Activated CD8-positive, alpha-beta memory T cell treated with anti-CD3 and anti-CD28 coated beads, Interleukin-2, amount 50 U/mL, for 1 hour (primary cell): ENCODE data around the gene SIGLEC11.
"Not testable (repeated sequence)": the region's sequence is repeated elsewhere in the genome, so short reads cannot be mapped to it uniquely, and the experiment has no call there.

Experiments
- DNase-seq: peaks from one replicate; pipeline ENCODE4 v3.0.0-alpha.2; 2020; ENCODE audit errors: extremely low read depth

Gene SIGLEC11

DNA sequence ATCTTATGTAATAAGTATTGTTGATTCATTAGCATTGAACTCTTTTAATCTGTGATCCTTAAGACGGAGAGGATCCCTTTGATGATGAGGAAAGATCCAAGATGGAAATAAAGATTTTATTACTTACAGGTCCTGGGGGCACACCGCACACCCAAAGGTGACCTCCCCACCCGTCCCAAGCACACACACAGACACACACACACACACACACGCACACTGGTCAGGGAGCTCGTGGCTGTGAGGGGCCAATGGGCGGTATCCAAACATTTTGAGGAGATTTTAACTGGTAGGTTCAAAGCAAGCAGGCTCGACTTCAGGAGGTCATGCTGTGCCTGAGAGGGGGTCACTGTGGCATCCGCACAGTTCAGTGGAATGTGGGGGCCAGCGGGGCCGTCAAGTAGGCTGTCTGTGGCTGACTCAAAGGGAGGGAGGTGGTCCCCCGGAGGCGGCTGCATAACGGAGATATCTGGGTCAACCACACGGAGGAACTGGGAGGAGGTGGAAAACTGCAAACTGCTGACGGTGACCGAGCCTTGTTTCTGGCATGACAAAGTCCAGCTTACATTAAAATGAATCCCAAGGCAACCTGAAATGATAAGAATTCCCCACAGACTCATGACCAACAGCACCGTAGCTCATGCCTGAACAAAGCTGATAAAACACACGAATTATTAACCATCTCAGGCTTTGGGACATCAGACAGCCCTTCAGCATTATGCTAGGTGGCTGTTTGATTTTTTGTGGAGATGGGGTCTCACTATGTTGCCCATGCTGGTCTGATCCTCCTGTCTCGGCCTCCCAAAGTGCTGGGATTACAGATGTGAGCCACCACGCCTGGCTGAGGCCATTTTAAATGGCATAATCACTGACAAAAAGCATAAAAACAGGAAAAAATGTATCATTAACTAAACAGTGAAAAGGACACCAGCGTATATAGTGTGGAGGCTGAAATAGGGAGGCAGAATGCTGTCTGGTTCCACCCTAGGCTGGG lies 20.9 kb upstream of the SIGLEC11 start:
- no peak for DNase-seq

DNA sequence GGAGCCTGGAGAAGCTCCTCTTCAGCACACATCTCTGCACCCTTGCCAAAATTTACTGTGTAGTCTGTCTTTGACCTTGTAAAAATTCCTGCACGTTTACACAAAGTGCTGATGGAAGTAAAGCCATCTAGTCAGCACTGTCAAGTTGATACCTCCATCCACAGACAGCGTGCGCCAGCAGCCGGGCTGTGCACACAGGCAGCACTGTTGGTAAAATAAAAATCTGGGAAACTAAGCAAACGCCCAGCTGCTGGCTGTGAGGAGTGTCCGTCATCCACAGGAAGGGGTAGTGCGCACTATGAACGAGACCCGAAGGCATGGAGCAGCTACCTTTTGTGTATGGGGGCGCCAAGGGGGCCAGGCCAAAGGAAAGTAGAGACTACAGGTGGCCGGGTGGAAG lies 17.4 kb upstream of the SIGLEC11 start:
- DNase-seq, result no peak

DNA sequence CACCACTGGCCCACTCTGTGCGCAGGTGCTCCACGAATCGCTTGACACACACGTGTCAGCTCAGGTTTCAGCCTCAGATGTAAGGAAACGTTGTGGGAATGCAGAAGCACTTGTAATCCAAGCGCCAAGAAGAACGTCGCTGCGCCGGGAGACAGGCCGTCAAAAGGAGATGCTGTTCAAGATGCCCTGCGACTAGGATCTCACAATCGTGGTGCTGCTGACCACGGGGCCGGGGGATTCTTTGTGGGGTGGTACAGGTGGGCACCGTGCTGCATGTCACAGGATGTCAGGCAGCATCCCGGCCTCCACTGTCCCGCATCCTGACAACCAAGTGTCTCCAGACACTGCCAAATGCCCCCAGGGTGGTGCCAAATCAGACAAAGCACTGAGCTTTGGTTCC lies 16.9 kb upstream of the SIGLEC11 start:
- DNase-seq, result no peak

DNA sequence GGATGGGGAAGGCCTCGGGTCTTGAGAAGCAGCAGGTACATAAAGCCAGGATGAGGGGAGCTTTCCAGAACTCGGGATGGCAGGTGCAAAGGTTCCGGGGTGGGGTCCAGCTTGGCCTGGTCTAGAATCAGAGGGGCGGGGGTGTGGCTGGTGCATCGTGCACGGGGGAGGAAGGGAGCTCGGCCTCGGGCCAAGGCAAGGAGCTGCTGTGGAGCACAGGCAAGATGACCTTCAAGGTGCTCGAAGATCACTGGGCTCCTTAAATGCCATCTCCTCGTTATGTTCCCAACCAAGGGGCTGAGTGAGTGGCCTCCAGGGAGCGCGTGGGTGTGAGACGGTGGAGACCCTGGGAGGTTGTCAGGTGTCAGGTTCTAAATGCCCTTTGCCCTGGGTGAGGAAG lies 16.1 kb upstream of the SIGLEC11 start:
- DNase-seq, result no peak

DNA sequence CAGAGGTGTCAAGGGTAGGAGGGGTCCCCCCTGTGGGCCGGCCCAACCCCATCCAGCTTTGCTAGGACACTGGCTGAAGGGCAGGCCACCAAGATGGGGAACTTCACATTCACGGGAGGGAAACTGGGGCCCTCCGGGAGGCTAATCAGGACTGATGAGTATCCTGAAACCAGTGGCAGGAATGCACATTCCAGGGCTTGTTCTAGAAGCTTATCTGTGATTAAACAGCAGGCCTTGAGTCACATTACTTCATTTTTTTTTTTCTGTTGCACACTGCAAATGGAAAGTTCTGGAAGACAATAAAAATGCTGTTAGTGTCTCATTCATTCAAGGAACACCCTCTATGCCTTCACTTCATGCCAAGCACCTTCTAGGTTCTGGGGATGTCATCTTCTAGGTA lies 15.5 kb upstream of the SIGLEC11 start:
- no peak for DNase-seq

DNA sequence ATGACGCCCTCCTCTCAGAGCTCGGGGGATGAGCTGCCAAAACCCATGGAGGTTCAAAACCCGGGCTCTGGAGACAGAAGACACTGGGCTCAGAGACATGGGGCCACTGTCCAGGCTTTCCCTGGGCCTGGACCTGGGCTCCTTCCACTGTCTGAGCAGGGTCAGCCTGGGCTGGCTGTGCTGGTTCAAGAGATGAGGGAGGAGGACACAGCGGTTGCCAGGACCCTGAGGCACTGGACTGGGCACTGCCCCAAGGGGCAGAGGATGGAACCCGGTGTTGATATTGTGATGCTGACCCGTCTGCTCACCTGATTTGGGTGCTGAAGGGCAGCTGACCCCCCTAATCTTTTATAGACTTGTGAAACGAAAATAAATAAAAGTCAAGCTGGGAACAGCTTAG lies 14.1 kb upstream of the SIGLEC11 start:
- no peak for DNase-seq

DNA sequence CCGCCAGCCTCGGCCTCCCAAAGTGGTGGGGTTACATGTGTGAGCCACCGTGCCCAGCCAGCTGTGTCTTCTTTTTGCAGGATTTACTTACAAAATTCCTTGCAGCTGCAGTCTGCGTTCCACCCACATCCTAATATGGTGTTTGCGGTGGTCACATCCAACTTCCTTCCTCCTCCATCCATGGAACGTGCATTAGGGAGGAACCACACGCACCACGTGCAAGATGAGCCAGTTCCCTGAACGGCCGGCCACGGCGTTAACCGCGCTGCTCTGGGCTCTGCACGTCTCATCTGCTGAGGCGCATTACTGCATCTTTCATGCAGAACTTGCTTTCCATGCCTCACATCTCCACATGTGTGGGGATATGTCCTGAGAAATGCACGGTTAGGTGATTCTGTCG lies 13.0 kb upstream of the SIGLEC11 start:
- no peak for DNase-seq

DNA sequence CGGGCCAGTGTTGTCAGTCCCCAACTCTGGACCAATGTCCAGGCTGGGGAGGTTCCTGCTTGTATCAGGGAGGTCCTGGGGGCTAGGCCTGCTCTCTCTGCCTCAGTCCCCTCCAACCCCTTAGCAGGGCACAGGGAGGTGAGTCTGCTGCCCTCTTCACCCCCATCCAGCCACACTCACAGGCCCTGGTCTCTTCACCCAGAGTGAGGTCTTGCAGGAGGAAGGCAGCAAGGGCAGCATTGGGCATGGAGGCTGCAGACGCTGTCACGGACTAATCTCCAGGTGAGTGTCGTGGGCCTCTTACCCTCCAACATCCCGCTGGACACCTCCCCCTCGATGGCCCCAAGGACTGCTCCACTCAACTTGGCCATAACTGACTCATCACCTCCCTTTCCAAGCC lies 11.9 kb upstream of the SIGLEC11 start:
- DNase-seq, result no peak

DNA sequence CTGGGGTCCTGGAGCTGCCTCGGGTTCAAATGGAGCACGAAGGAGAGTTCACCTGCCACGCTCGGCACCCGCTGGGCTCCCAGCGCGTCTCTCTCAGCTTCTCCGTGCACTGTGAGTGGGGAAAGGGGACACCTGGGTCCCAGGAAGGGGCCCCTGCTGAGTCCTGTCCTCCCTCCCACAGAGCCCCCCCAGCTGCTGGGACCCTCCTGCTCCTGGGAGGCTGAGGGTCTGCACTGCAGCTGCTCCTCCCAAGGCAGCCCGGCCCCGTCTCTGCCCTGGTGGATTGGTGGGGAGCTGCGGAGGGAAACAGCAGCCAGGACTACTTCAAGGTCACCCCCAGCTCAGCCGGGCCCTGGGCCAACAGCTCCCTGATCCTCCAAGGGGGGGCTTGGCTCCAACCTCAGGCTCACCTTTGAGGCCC lies 11.0 kb upstream of the SIGLEC11 start:
- DNase-seq, result no peak

DNA sequence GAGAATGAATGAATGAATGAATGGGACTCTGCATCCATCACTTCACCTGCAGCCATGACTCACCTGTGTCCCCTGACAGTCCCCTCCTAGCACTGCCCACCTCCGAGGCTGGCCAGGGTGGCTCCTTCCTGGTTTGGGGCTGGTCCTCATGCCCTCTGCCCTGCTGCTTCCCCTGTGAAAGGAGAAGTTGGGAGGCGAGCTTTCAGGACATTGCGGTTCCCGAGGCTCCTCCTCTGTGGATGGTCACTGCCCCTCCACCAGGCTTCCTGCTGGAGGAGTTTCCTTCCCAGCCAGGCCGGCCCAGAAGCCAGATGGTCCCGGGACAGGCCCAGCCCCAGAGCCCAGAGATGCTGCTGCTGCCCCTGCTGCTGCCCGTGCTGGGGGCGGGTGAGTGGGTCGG lies 8.4 kb upstream of the SIGLEC11 start:
- not testable (repeated sequence) for DNase-seq

DNA sequence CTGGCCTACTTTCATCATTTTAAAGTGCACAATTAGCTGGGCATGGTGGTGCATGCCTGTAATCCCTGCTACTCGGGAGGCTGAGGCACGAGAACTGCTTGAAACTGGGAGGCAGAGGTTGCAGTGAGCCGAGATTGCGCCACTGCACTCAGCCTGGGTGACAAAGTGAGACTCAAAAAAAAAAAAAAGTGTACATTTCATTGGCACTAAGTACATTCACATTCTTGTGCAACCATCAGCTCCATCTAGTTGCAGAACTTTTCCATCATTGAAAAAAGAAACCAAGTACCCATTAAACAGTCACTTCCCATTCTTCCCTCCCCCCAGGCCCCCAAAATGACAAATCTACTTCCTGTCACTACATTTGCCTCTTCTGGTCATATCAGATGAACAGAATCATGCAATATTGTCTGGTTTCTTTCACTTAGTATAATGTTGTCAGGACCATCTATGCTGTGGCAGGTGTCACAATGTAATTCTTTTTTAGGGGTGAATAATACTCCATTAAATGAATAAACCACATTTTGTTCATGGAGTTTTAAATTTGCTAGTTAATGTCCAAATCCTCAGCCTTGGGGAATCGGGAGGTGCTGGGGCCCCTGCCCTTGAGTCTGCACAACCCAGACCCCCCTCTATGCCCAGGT lies 7.4 kb upstream of the SIGLEC11 start:
- no peak for DNase-seq

DNA sequence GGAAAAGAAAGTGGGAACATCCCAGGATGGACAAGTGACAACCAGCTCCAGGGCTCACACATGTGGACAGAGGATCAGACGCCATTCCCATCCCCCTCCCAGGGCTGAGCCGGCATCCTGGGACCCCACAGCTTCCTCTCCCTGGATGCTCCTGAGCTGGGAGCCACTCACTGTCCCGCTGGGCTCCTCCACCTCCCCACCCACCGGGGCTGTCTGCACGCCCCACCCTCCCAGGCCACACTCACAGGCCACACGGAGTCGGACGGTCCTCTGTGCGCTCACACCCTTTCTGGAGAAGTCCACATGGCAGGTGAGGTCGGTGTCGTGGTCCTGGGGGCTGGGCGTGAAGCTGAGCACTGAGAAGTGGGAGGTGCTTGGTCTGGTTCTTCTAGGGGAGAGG lies 1.1 kb downstream of the SIGLEC11 start:
- not testable (repeated sequence) for DNase-seq

DNA sequence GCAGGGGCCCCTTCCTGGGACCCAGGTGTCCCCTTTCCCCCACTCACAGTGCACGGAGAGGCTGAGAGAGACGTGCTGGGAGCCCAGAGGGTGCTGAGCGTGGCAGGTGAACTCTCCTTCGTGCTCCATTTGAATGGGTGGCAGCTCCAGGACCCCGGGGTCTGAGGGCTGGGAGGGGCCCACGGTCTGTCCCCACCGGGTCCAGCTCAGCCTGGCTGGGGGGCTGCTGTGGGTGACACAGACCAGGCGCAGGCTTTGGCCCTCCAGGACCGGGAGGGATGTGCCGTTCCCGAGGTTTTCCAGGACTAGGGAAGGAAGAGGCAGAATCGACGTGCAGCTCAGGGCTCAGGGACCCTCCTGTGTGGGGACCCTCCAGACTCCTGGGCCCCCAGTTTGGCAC lies 2.4 kb downstream of the SIGLEC11 start:
- not testable (repeated sequence) for DNase-seq

DNA sequence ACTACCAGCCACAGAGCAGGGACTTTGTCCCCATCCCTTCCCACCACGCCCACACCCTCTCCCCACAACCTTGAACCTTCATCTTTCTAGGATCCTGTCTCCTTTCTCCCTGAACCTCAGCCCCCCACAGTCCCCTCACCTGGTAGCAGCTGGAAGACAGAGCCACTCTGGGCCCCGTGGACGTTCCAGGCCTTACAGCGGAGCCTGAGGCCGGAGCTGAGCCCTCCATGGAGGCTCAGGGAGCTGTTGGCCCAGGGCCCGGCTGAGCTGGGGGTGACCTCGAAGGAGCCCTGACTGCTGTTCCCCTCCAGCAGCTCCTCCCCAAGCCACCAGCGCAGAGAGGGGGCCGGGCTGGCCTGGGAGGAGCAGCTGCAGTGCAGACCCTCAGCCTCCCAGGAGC lies 2.8 kb downstream of the SIGLEC11 start:
- DNase-seq, result not testable (repeated sequence)

DNA sequence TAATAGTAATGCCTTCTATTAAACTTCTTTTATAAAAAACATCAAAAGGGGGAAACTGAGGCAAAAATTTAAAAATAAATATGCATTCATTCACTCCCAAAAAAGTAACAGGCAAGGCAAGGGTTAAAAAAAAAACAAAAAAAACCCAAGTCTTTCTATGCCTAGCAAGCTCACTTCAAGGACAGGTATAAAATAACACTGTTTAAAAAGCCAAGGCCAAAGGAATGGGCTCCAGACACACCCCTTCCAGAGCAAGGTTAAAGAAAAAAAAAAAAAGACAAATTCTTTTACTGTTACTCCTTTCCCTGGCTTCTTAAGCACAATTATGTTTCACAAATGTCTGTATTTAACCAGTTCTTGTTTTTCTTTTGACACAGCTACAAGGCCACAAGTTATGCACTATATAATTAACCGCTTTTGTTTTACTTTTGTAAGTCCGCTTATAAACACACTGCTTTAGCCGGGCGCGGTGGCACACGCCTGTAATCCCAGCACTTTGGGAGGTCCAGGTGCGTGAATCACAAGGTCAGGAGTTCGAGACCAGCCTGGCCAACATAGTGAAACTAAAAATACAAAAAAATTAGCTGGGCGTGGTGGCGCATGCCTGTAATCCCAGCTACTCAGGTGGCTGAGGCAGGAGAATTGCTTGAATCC lies 3.6 kb downstream of the SIGLEC11 start:
- no peak for DNase-seq

DNA sequence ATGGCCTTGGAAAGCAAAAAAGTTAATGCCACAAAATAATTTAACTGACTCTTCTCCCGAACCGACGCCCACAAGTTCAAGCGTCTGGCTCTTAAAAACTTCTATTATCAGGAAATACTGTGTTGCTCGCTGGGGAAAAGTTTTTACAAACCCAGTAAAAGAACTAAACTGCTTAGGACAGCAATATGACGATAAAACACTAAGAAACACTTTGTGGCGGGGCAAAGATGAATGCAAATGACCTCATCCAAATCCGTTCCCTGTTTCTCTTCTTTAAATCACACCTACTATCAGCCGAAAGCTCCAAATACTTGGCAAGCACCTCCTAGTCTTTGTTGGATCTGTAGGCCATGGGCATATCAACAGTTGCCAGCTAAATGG lies 4.9 kb downstream of the SIGLEC11 start:
- DNase-seq, result no peak

DNA sequence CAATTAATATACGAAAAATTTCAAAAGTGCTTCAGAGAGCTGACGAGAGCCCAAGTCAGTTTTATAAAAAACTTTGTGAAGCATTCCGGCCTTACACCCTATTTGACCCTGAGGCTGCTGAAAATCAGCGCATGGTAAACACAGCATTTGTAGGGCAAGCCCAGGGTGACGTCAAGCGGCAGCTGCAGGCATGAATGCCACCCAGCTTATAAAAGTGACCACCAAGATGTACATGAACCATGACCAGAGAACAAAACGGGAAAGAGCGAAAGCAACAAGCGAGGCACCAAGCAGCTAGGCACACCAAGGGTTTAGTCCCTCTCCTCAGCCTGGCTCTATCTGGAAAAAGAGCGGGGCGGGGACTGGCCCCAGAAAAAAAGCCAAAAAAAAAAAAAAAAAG lies 6.0 kb downstream of the SIGLEC11 start:
- no peak for DNase-seq

DNA sequence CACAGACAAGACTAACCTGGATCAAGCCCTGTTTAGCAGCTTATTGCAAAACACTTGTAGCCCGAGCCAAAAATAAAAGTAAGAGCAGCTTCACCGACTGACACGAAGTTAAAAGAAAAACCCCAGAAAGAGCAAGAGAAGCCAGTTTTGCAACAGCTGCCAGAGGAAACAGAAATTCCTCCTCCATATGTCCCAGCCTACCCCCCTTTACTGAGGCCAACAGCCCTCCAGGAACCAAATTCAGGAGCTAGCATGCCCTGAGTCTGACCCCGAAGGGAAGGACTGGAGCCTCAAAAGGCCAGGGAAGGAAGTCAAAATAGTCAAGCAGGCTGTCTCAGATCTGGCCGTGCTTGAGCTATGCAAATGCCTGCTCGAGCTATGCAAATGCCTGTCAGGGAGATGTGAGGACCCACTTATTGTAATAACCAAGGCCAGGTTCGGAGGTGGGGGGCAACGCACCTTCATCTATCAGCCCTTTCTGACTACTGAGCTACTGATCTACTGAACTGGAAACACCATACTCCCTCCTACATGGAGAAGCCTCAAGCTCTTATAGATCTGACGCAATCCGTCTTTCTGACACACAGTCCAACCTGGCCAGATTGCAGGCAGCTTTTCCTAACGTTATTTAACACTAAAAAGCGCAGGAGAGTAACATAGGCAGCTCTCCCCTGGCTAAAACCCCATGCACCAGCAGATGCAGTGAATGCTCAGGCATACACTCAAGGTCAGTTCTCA lies 6.7 kb downstream of the SIGLEC11 start:
- no peak for DNase-seq

DNA sequence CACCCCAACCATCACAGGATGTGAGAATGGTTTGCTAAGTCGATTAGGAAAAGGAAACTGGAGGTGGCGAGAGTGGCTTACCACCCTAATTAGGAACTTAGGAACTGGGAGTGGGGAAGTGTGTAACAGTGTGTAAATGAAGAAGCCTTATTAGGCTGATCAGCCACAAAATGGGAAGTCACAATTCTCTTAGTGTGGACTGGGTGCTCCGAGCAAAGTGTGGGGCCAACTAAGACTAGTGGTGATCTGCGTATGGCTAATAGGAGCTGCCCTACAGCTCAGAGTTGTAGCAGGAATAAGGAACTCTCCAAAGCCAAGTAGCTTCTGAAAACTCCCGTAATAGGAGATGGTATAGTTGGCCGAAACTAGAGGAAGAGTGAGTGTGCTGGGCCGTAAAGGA lies 7.6 kb downstream of the SIGLEC11 start:
- DNase-seq, result no peak

DNA sequence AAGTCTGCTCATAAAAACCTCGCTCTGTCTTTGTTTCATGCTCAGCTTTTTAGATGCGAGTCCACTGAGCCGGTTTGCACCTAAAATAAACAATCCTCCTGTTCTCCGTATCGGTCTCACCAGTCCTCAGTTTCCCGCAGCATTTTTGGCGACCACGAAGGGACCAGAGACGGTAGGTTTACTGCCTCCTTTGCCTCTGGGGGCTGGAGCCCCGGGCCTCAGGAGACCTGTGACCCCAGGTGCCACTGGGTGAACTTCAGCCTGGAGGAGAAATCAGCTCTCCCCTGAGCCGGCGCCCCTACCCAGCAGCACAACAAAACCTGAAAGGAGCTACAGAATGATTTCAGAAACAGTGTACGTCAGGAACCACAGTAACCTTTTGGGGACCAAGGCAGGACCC lies 8.1 kb downstream of the SIGLEC11 start:
- no peak for DNase-seq

DNA sequence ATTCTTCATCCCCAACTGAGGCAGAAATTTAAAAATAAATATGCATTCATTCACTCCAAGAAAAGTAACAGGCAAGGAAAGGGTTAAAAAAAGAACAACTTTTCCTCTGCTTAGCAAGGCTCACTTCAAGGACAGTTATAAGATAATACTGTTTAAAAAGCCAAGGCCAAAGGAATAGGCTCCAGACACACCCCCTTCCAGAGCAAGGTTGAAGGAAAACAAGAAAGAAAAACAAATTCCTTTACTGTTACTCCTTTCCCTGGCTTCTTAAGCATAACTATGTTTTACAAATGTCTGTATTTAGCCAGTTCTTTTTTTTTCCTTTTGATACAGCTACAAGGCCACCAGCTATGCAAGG lies 8.5 kb downstream of the SIGLEC11 start:
- no peak for DNase-seq

DNA sequence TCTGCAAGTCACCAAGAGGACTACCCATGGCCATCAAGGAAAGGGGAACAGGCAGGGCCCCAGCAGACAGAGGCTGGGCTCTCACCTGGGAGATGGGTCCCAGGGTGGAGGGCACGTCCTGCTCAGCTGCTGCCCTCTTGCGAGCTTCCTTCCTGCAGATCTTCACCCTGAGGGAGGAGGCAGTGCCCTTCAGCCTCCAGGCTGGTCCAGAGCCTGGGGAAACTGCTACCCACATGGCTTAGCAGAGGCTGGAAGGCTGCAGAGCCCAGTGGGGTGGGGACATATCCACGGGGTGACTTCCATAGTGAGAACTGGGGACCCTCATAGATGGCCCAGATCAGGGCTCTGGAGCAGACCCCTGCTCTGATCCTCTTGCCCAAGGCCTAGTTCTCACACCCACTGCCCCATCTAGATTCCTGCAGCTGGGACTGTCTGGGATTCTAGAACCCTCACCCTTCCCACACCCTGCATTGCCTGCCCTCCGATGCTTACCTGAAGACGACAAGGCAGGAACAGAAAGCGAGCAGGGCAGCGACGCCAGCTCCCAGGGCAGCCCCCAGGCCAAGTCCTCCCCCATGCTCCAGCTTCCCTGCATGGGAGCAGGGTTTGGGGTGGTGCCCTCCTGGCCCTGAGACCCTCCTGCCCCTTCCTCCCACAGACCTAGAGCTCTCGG lies 9.0 kb downstream of the SIGLEC11 start:
- no peak for DNase-seq
